22Rv1 (cell line): Measurements from ENCODE around the gene CDX2.

ENCODE experiments used
- CTCF ChIP-seq: fragments of 450-650 bp; IDR thresholded peaks from 2 replicates; pipeline ENCODE4 v1.5.1; 2017; ENCODE audit warnings: mild to moderate bottlenecking
- ZFX ChIP-seq: fragments of 450-650 bp; IDR thresholded peaks from 2 replicates; pipeline ENCODE4 v1.6.1; 2017; ENCODE audit warnings: antibody characterized with exemption, borderline replicate concordance

- TF ChIP-seq CTCF: no peak
- TF ChIP-seq ZFX: no peak
Observed at GRCh38 chr13:27975564-27976361, 6.6 kb upstream of the CDX2 start.
